DND-41 (cell line): ENCODE data around the gene NSD1.

Source experiments
- EZH2 ChIP-seq: IDR thresholded peaks from 3 replicates; pipeline ENCODE4 v1.6.1; 2012; ENCODE audit warnings: borderline replicate concordance, low read depth, mild to moderate bottlenecking, moderate library complexity, low read length, inconsistent platforms; ENCODE audit not compliant: severe bottlenecking
- TF ChIP-seq, protein P1 (sequence below): IDR thresholded peaks from 2 replicates; pipeline ENCODE4 v1.5.1; 2012; ENCODE audit warnings: borderline replicate concordance, low read length, moderate library complexity, mild to moderate bottlenecking; ENCODE audit not compliant: poor library complexity, severe bottlenecking; ENCODE audit errors: extremely low read depth

DNA sequence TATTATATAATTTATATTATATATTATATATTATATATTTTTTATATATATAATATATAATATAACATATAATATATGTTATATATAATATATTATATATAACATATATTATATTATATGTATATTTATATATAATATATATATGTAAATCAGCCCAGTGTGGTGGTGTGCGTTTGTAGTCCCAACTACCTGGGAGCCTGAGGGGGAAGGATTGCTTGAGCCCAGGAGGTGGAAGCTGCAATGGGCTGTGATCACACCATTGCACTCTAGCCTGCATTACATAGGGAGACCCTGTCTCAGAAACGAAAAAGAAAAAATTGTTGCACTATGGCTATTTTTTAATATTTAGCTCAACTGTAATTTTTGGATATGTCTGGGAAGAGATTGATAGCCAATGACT is 52.4 kb downstream of the NSD1 start:
- TF ChIP-seq, protein P1, sequence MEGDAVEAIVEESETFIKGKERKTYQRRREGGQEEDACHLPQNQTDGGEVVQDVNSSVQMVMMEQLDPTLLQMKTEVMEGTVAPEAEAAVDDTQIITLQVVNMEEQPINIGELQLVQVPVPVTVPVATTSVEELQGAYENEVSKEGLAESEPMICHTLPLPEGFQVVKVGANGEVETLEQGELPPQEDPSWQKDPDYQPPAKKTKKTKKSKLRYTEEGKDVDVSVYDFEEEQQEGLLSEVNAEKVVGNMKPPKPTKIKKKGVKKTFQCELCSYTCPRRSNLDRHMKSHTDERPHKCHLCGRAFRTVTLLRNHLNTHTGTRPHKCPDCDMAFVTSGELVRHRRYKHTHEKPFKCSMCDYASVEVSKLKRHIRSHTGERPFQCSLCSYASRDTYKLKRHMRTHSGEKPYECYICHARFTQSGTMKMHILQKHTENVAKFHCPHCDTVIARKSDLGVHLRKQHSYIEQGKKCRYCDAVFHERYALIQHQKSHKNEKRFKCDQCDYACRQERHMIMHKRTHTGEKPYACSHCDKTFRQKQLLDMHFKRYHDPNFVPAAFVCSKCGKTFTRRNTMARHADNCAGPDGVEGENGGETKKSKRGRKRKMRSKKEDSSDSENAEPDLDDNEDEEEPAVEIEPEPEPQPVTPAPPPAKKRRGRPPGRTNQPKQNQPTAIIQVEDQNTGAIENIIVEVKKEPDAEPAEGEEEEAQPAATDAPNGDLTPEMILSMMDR: no peak
- TF ChIP-seq EZH2: no peak
